ENCODE measurements around the gene TNFSF8.

The TNFSF8 gene

GRCh38 chr9:114856942-114857315 lies 73.5 kb downstream of the TNFSF8 start:
- DNase-seq (ENCODE audit: extremely low read depth, low read depth): no peak
- no peak overlapping the region for H3K4me3 ChIP-seq (replicated peaks; ENCODE audit: low read depth, low read length)
- no peak for TF ChIP-seq CTCF (IDR thresholded peaks at IDR 0.05; ENCODE audit: low read depth, low read length, missing control alignments)

- DNase-seq (ENCODE audit: extremely low read depth, low read depth): no peak
- no peak overlapping the region for H3K4me3 ChIP-seq (replicated peaks; ENCODE audit: low read depth, low read length)
- no peak for TF ChIP-seq CTCF (IDR thresholded peaks at IDR 0.05; ENCODE audit: low read depth, low read length, missing control alignments)
Measured at GRCh38 chr9:114856215-114856941, 74.0 kb downstream of the TNFSF8 start.

GRCh38 chr9:114855488-114855887 lies 74.9 kb downstream of the TNFSF8 start:
- TF ChIP-seq CTCF (IDR thresholded peaks at IDR 0.05; ENCODE audit: low read depth, low read length, missing control alignments): no peak
- no peak for DNase-seq (ENCODE audit: extremely low read depth, low read depth)

GRCh38 chr9:114854736-114855355 lies 75.5 kb downstream of the TNFSF8 start:
- DNase-seq (ENCODE audit: extremely low read depth, low read depth): no peak
- H3K4me3 ChIP-seq (replicated peaks; ENCODE audit: low read depth, low read length): no peak overlapping the region
- TF ChIP-seq CTCF (IDR thresholded peaks at IDR 0.05; ENCODE audit: low read depth, low read length, missing control alignments): no peak

More at GRCh38 chr9:114855488-114855887, 74.9 kb downstream of the TNFSF8 start:
- no peak overlapping the region for H3K4me3 ChIP-seq (replicated peaks; ENCODE audit: low read depth, low read length)

- DNase-seq (ENCODE audit: extremely low read depth, low read depth): no peak
- no peak for TF ChIP-seq CTCF (IDR thresholded peaks at IDR 0.05; ENCODE audit: low read depth, low read length, missing control alignments)
- H3K4me3 ChIP-seq (replicated peaks; ENCODE audit: low read depth, low read length): no peak overlapping the region
Measured at GRCh38 chr9:114853071-114853855, 77.1 kb downstream of the TNFSF8 start.

- no peak overlapping the region for H3K4me3 ChIP-seq (replicated peaks; ENCODE audit: low read depth, low read length)
- TF ChIP-seq CTCF (IDR thresholded peaks at IDR 0.05; ENCODE audit: low read depth, low read length, missing control alignments): no peak
- DNase-seq (ENCODE audit: extremely low read depth, low read depth): no peak
Measured at GRCh38 chr9:114852050-114852594, 78.3 kb downstream of the TNFSF8 start.
